Measurements from ENCODE around the gene ZBTB11. TPM values are rescaled to one million over a fixed set of nuclear protein-coding genes. Genes with fewer than 3 reads are reported as not detected.
"Not testable (repeated sequence)": the region's sequence is repeated elsewhere in the genome, so short reads cannot be mapped to it uniquely, and the experiment has no call there.

The ZBTB11 gene
- total RNA-seq, 2 donors from 2014 or later, result 12.2 to 14.3 TPM

DNA sequence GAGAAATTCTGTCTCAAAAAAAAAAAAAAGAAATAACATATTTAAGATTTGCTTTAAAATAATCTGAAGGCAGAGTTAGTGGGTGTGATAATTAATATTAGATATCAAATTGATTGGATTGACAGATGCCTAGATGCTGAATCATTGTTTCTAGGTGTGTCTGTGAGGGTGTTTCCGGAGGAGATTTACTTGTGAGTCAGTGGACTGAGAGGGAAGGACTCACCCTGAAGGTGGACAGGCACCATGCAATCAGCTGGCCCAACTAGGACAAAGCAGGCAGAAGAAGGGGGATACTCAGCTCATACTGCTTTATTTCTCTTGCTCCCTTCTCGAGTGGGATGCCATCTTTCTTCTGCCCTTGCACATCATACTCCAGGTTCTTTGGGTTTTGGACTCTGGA lies 26.2 kb upstream of the ZBTB11 start:
- H3K4me1 ChIP-seq, result no peaks in the 10 kb centered on the region
- no peak overlapping the region for H3K9ac ChIP-seq (ENCODE audit: low read depth in 2 of 2, low read length in 2 of 2)
- no peaks in the 10 kb centered on the region for H3K9me3 ChIP-seq
- H3K36me3 ChIP-seq, result no peaks in the 10 kb centered on the region
- H3K27me3 ChIP-seq, result no peaks in the 10 kb centered on the region
- DNase-seq, result no peak
- no peak for TF ChIP-seq CTCF (IDR thresholded peaks at IDR 0.05)
- intact Hi-C loops (cut with DNase I), result loop anchor here (10.0 kb wide), 1 partner anchor 522 kb away; no protein-coding TSS in a partner anchor
- no peak overlapping the region for H3K27ac ChIP-seq
- no peak overlapping the region for H3K4me3 ChIP-seq

DNA sequence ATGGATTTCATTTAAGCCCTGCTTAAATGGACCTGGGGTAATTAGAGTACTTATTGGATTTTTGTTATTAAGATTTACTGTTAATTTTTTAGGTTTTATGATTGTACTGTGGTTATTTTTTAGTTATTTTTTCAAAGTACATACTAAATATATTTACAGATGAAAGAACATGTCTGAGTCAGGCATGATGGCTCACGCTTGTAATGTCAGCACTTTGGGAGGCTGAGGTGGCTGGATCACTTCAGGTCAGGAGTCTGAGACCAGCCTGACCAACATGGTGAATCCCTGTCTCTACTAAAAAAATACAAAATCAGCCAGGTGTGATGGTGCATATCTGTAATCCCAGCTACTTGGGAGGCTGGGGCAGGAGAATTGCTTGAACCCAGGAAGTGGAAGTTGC lies 25.8 kb upstream of the ZBTB11 start:
- TF ChIP-seq CTCF (IDR thresholded peaks at IDR 0.05), result no peak
- Histone ChIP-seq H3K9ac (ENCODE audit: low read depth in 2 of 2, low read length in 2 of 2) (no peak overlapping the region), H3K36me3 (no peaks in the 10 kb centered on the region), H3K27ac (no peak overlapping the region), H3K9me3 (no peaks in the 10 kb centered on the region), H3K4me3 (no peak overlapping the region), H3K4me1 (no peaks in the 10 kb centered on the region), H3K27me3 (no peaks in the 10 kb centered on the region)
- intact Hi-C loops (cut with DNase I), result loop anchor here (10.0 kb wide), 1 partner anchor 522 kb away; no protein-coding TSS in a partner anchor
- DNase-seq, result no peak

- Histone ChIP-seq H3K27ac (no peak overlapping the region), H3K9ac (ENCODE audit: low read depth in 2 of 2, low read length in 2 of 2) (no peak overlapping the region), H3K36me3 (no peaks in the 10 kb centered on the region), H3K9me3 (no peaks in the 10 kb centered on the region), H3K27me3 (no peaks in the 10 kb centered on the region), H3K4me1 (no peaks in the 10 kb centered on the region), H3K4me3 (no peak overlapping the region)
- DNase-seq, result no peak
- no peak for TF ChIP-seq CTCF (IDR thresholded peaks at IDR 0.05)
- intact Hi-C loops (cut with DNase I), result loop anchor here (10.0 kb wide), 1 partner anchor 523 kb away; no protein-coding TSS in a partner anchor
These were observed 25.0 kb upstream of the ZBTB11 start for GRCh38 chr3:101701696-101702634.

DNA sequence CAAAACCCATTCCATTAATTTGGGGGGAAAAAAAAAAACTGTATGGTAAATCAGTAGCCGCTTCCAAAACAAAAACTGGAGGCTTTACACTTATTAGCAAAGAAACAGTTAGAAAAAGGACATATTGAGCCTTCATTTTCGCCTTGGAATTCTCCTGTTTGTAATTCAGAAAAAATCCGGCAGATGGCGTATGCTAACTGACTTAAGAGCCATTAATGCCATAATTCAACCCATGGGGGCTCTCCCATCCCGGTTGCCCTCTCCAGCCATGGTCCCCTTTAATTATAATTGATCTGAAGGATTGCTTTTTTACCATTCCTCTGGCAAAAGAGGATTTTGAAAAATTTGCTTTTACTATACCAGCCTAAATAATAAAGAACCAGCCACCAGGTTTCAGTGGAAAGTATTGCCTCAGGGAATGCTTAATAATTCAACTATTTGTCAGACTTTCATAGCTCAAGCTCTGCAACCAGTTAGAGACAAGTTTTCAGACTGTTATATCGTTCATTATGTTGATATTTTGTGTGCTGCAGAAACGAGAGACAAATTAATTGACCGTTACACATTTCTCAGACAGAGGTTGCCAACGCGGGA lies 18.9 kb upstream of the ZBTB11 start:
- Histone ChIP-seq H3K9ac (ENCODE audit: low read depth in 2 of 2, low read length in 2 of 2) (no peak overlapping the region), H3K9me3 (no peaks in the 10 kb centered on the region), H3K36me3 (no peaks in the 10 kb centered on the region), H3K4me1 (no peaks in the 10 kb centered on the region), H3K27ac (no peak overlapping the region), H3K4me3 (no peak overlapping the region), H3K27me3 (no peaks in the 10 kb centered on the region)
- intact Hi-C loops (cut with DNase I), result no loop called here
- peak; percentile 82 for TF ChIP-seq CTCF (IDR thresholded peaks at IDR 0.05)
- peak; percentile 45 for DNase-seq

GRCh38 chr3:101694836-101695235 lies 17.9 kb upstream of the ZBTB11 start:
- H3K4me1 ChIP-seq; intact Hi-C loops (cut with DNase I); H3K27me3 ChIP-seq; H3K9me3 ChIP-seq; H3K4me3 ChIP-seq; H3K36me3 ChIP-seq; DNase-seq; H3K9ac ChIP-seq (ENCODE audit: low read depth in 2 of 2, low read length in 2 of 2); H3K27ac ChIP-seq: not testable (repeated sequence)

DNA sequence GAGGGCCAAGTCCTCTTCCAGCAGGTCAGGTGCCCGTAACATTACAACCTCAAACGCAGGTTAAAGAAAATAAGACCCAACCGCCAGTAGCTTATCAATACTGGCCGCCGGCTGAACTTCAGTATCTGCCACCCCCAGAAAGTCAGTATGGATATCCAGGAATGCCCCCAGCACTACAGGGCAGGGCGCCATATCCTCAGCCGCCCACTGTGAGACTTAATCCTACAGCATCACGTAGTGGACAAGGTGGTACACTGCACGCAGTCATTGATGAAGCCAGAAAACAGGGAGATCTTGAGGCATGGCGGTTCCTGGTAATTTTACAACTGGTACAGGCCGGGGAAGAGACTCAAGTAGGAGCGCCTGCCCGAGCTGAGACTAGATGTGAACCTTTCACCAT lies 16.6 kb upstream of the ZBTB11 start:
- H3K4me3 ChIP-seq; intact Hi-C loops (cut with DNase I); H3K9ac ChIP-seq (ENCODE audit: low read depth in 2 of 2, low read length in 2 of 2); H3K4me1 ChIP-seq; H3K9me3 ChIP-seq; H3K27me3 ChIP-seq; DNase-seq; H3K36me3 ChIP-seq; H3K27ac ChIP-seq: not testable (repeated sequence)
- peak; percentile 22 for TF ChIP-seq CTCF (IDR thresholded peaks at IDR 0.05)

DNA sequence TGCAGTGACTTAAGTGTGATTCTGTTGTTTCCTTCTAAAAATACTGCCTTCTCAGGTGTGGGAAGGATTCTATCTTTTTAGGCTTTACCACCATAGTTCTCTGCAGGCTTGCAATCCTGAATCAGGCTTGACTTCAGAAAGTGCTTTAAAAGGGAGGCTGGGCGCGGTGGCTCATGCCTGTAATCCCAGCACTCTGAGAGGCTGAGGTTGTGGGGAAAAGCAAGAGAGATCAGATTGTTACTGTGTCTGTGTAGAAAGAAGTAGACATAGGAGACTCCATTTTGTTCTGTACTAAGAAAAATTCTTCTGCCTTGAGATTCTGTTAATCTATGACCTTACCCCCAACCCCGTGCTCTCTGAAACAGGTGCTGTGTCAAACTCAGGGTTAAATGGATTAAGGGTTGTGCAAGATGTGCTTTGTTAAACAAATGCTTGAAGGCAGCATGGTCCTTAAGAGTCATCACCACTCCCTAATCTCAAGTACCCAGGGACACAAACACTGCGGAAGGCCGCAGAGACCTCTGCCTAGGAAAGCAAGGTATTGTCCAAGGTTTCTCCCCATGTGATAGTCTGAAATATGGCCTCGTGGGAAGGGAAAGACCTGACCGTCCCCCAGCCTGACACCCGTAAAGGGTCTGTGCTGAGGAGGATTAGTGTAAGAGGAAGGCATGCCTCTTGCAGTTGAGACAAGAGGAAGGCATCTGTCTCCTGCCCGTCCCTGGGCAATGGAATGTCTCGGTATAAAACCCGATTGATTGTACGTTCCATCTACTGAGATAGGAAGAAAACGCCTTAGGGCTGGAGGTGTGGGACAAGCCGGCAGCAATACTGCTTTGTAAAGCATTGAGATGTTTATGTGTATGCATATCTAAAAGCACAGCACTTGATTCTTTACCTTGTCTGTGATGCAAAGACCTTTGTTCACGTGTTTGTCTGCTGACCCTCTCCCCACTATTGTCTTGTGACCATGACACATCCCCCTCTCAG lies 15.0 kb upstream of the ZBTB11 start:
- H3K9ac ChIP-seq (ENCODE audit: low read depth in 2 of 2, low read length in 2 of 2); H3K27me3 ChIP-seq; DNase-seq; H3K36me3 ChIP-seq; H3K4me1 ChIP-seq; H3K27ac ChIP-seq; H3K9me3 ChIP-seq; H3K4me3 ChIP-seq; intact Hi-C loops (cut with DNase I): not testable (repeated sequence)

All from colonic mucosa (tissue), 4 donors.